ENCODE data around the gene NDUFA6. TPM values are rescaled to one million over a fixed set of nuclear protein-coding genes. Genes with fewer than 3 reads are reported as not detected.

Gene NDUFA6
- total and polyA plus RNA-seq, 4 donors = 43.7 to 235 (median 56.6) TPM

DNA sequence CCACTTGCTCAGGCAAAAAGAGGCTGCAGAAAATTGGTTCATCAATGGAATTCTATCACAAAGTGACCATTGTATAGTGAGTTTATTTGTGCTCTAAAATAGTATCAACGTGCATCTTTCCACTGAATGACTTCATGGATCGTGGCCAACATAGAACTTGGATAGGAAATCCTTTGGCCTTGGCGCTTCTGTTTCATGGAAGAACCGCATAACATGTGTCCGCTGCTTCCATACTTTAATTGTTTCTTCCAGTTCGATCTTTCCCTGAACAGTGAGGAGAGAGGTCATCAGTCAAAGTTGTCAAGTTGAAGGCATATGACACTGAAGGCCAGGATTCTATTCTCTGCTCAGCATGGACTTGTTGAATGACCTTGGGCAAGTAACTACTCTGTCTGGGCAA, 4.5 kb downstream of the NDUFA6 start (continued):
- TF ChIP-seq, protein P1, sequence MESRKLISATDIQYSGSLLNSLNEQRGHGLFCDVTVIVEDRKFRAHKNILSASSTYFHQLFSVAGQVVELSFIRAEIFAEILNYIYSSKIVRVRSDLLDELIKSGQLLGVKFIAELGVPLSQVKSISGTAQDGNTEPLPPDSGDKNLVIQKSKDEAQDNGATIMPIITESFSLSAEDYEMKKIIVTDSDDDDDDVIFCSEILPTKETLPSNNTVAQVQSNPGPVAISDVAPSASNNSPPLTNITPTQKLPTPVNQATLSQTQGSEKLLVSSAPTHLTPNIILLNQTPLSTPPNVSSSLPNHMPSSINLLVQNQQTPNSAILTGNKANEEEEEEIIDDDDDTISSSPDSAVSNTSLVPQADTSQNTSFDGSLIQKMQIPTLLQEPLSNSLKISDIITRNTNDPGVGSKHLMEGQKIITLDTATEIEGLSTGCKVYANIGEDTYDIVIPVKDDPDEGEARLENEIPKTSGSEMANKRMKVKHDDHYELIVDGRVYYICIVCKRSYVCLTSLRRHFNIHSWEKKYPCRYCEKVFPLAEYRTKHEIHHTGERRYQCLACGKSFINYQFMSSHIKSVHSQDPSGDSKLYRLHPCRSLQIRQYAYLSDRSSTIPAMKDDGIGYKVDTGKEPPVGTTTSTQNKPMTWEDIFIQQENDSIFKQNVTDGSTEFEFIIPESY (IDR thresholded peaks at IDR 0.05) = no peak
- no peak for TF ChIP-seq RAD21 (IDR thresholded peaks at IDR 0.05)
- TF ChIP-seq SP1 (IDR thresholded peaks at IDR 0.05) = no peak
- TF ChIP-seq NR2F2 (IDR thresholded peaks at IDR 0.05) = no peak
- no peak for TF ChIP-seq YY1 (IDR thresholded peaks at IDR 0.05)
- TF ChIP-seq, protein P2, sequence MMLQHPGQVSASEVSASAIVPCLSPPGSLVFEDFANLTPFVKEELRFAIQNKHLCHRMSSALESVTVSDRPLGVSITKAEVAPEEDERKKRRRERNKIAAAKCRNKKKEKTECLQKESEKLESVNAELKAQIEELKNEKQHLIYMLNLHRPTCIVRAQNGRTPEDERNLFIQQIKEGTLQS (IDR thresholded peaks at IDR 0.05) = no peak
- TF ChIP-seq GABPA (IDR thresholded peaks at IDR 0.05 in 1 of 2, conservative IDR thresholded peaks at IDR 0.05 in 1 of 2) = no peak

DNA sequence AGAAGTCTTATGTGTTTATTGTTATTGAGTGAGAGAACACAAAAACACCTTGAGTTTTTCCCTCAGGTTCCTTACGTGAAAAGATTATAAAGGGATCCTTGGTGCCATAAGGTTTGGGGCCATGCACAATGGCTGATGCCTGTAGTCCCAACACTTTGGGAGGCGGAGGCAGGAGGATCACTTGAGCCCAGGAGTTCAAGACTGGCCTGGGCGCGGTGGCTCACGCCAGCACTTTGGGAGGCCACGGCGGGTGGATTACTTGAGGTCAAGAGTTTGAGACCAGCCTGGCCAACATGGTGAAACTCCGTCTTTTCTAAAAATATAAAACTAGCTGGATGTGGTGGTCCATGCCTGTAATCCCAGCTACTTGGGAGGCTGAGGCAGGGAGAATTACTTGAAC, 5.7 kb downstream of the NDUFA6 start:
- Histone ChIP-seq H3K36me3 (ENCODE audit: control insufficient read depth in 4 of 4, insufficient read depth in 3 of 4, low read depth in 1 of 4, low read length in 3 of 4) (peaks cover 2 to 30% (median 26%) of the 10 kb centered on the region in 4 donors), H3K27ac (ENCODE audit: low read depth in 1 of 2, low read length in 2 of 2) (no peak overlapping the region), H3K9me3 (ENCODE audit: control insufficient read depth in 4 of 4, low read length in 3 of 4) (no peaks in the 10 kb centered on the region), H3K9ac (ENCODE audit: low read depth in 1 of 2, low read length in 2 of 2) (no peak overlapping the region), H3K27me3 (ENCODE audit: control insufficient read depth in 4 of 4, insufficient read depth in 4 of 4, low read length in 3 of 4) (no peaks in the 10 kb centered on the region), H3K4me3 (ENCODE audit: low read depth in 1 of 3, low read length in 3 of 3) (no peak overlapping the region), H3K4me1 (ENCODE audit: control insufficient read depth in 4 of 4, insufficient read depth in 4 of 4, low read length in 3 of 4) (peaks cover 6 to 22% (median 13%) of the 10 kb centered on the region in 4 donors)
- DNase-seq (ENCODE audit: low spot score) = no peak
- 97% methylated on average over 8 of the region's 8 CpGs for WGBS
- TF ChIP-seq EGR1 (IDR thresholded peaks at IDR 0.05; ENCODE audit: low read depth in 2 of 2) (no peak), SP1 (IDR thresholded peaks at IDR 0.05) (no peak), HNF4A (conservative IDR thresholded peaks at IDR 0.05) (no peak), NR2F2 (IDR thresholded peaks at IDR 0.05) (no peak), JUND (IDR thresholded peaks at IDR 0.05) (no peak), FOXA2 (IDR thresholded peaks at IDR 0.05) (no peak), TAF1 (conservative IDR thresholded peaks at IDR 0.05) (no peak), RAD21 (IDR thresholded peaks at IDR 0.05) (no peak), HNF4G (IDR thresholded peaks at IDR 0.05) (no peak), FOXA1 (IDR thresholded peaks at IDR 0.05) (no peak), GABPA (IDR thresholded peaks at IDR 0.05 in 1 of 2, conservative IDR thresholded peaks at IDR 0.05 in 1 of 2) (no peak), RXRA (IDR thresholded peaks at IDR 0.05) (no peak), YY1 (IDR thresholded peaks at IDR 0.05) (no peak)
- TF ChIP-seq, protein P3, sequence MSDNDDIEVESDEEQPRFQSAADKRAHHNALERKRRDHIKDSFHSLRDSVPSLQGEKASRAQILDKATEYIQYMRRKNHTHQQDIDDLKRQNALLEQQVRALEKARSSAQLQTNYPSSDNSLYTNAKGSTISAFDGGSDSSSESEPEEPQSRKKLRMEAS (IDR thresholded peaks at IDR 0.05) = no peak
- TF ChIP-seq, protein P4, sequence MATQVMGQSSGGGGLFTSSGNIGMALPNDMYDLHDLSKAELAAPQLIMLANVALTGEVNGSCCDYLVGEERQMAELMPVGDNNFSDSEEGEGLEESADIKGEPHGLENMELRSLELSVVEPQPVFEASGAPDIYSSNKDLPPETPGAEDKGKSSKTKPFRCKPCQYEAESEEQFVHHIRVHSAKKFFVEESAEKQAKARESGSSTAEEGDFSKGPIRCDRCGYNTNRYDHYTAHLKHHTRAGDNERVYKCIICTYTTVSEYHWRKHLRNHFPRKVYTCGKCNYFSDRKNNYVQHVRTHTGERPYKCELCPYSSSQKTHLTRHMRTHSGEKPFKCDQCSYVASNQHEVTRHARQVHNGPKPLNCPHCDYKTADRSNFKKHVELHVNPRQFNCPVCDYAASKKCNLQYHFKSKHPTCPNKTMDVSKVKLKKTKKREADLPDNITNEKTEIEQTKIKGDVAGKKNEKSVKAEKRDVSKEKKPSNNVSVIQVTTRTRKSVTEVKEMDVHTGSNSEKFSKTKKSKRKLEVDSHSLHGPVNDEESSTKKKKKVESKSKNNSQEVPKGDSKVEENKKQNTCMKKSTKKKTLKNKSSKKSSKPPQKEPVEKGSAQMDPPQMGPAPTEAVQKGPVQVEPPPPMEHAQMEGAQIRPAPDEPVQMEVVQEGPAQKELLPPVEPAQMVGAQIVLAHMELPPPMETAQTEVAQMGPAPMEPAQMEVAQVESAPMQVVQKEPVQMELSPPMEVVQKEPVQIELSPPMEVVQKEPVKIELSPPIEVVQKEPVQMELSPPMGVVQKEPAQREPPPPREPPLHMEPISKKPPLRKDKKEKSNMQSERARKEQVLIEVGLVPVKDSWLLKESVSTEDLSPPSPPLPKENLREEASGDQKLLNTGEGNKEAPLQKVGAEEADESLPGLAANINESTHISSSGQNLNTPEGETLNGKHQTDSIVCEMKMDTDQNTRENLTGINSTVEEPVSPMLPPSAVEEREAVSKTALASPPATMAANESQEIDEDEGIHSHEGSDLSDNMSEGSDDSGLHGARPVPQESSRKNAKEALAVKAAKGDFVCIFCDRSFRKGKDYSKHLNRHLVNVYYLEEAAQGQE (IDR thresholded peaks at IDR 0.05) = no peak
- TF ChIP-seq, protein P5, sequence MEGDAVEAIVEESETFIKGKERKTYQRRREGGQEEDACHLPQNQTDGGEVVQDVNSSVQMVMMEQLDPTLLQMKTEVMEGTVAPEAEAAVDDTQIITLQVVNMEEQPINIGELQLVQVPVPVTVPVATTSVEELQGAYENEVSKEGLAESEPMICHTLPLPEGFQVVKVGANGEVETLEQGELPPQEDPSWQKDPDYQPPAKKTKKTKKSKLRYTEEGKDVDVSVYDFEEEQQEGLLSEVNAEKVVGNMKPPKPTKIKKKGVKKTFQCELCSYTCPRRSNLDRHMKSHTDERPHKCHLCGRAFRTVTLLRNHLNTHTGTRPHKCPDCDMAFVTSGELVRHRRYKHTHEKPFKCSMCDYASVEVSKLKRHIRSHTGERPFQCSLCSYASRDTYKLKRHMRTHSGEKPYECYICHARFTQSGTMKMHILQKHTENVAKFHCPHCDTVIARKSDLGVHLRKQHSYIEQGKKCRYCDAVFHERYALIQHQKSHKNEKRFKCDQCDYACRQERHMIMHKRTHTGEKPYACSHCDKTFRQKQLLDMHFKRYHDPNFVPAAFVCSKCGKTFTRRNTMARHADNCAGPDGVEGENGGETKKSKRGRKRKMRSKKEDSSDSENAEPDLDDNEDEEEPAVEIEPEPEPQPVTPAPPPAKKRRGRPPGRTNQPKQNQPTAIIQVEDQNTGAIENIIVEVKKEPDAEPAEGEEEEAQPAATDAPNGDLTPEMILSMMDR (IDR thresholded peaks at IDR 0.05; ENCODE audit: low read depth, low read length, missing input control) = no peak
- TF ChIP-seq, protein P1 (IDR thresholded peaks at IDR 0.05) = no peak
- TF ChIP-seq, protein P2 (IDR thresholded peaks at IDR 0.05) = no peak

All from liver (tissue), 9 donors.